Measurements from ENCODE around the gene SRRM5. TPM values are rescaled to one million over a fixed set of nuclear protein-coding genes. Genes with fewer than 3 reads are reported as not detected.

SRRM5 gene
- total RNA-seq, 1 experiment from 2014 or later, result 0.70 TPM

- no peak overlapping the region for H3K56ac ChIP-seq (ENCODE audit: insufficient read length, low read depth, low read length)
- Mint-ChIP-seq H3K4me1 (peaks cover 12 to 22% of the 10 kb centered on the region in 2 experiments), H3K27ac (no peak overlapping the region), H3K36me3 (ENCODE audit: insufficient read depth in 1 of 3, low read depth in 3 of 3) (peaks cover 16 to 24% (median 24%) of the 10 kb centered on the region in 3 experiments), H3K4me3 (no peak overlapping the region), H3K9me3 (peaks cover 16 to 24% of the 10 kb centered on the region in 2 experiments), H3K27me3 (ENCODE audit: low read depth) (peaks cover 55% of the 10 kb centered on the region)
- no peak overlapping the region for H3K27ac ChIP-seq (ENCODE audit: insufficient read length, low read depth, low read length)
- no peak overlapping the region for H2BK20ac ChIP-seq (ENCODE audit: low read depth, low read length, poor library complexity, severe bottlenecking)
- H3K14ac ChIP-seq (ENCODE audit: insufficient read depth, low read length), result no peak overlapping the region
- peaks cover 20% of the 10 kb centered on the region; the same call in 1 of the 2 replicates for H3K27me3 ChIP-seq (ENCODE audit: insufficient read depth, low read length)
- peaks cover 13% of the 10 kb centered on the region for H3K23me2 ChIP-seq (ENCODE audit: insufficient read length, low read depth, low read length, poor library complexity, severe bottlenecking)
- H3K79me1 ChIP-seq (ENCODE audit: insufficient read depth, low read depth, low read length, poor library complexity, severe bottlenecking), result no peaks in the 10 kb centered on the region
- H4K5ac ChIP-seq (ENCODE audit: insufficient read length, low read depth, low read length), result no peak overlapping the region
- no peak overlapping the region for H3K23ac ChIP-seq (ENCODE audit: insufficient read length, low read depth, low read length)
- no peak overlapping the region for H3K4me2 ChIP-seq (ENCODE audit: insufficient read depth, insufficient read length, low read length)
- H3K4me1 ChIP-seq (ENCODE audit: insufficient read depth, low read length), result 0 out of 2 replicates have a peak, but pooled peaks cover 2% of the 10 kb centered on the region
- DNase-seq, result no peak
- no peak overlapping the region for H4K8ac ChIP-seq (replicated peaks; ENCODE audit: insufficient read length, low read depth, low read length)
- no peak overlapping the region for H3K4ac ChIP-seq (ENCODE audit: low read depth, low read length)
- H3K9me3 ChIP-seq (ENCODE audit: control insufficient read depth, low read depth, low read length), result no peaks in the 10 kb centered on the region
- no peak overlapping the region for H2BK12ac ChIP-seq (ENCODE audit: insufficient read length, low read depth, low read length)
- H2AK5ac ChIP-seq (ENCODE audit: insufficient read length, low read length), result no peak overlapping the region
- H2BK15ac ChIP-seq (ENCODE audit: low read depth, low read length), result no peak overlapping the region
- no peak for TF ChIP-seq CTCF (conservative IDR thresholded peaks at IDR 0.05)
- H3T11ph ChIP-seq (ENCODE audit: low read length), result no peak overlapping the region
- no CpG with 5 or more reads among the region's 3 CpGs for WGBS (ENCODE audit: extremely low coverage, insufficient read length, low lambda C conversion rate)
- no peak overlapping the region for H2AFZ ChIP-seq (ENCODE audit: low read length)
- H4K20me1 ChIP-seq (ENCODE audit: control insufficient read depth, insufficient read depth, insufficient read length), result no peaks in the 10 kb centered on the region
- H3K9ac ChIP-seq (ENCODE audit: extremely low read depth, insufficient read length, low read length), result no peak overlapping the region
- H2BK120ac ChIP-seq (ENCODE audit: low read depth, low read length, poor library complexity, severe bottlenecking), result no peak overlapping the region
- H2BK5ac ChIP-seq (ENCODE audit: insufficient read length, low read length), result no peak overlapping the region
- H3K79me2 ChIP-seq (ENCODE audit: insufficient read depth, low read length), result no peaks in the 10 kb centered on the region
- no peak overlapping the region for H4K91ac ChIP-seq (ENCODE audit: insufficient read length, low read depth, low read length)
- no peak overlapping the region for H3K18ac ChIP-seq (ENCODE audit: insufficient read length, low read depth, low read length)
Measured at GRCh38 chr19:43643326-43643725, 31.4 kb downstream of the SRRM5 start.
